Breast epithelium (tissue), 4 donors: ENCODE measurements around the gene H6PD. TPM values are rescaled to one million over a fixed set of nuclear protein-coding genes. Genes with fewer than 3 reads are reported as not detected.

ENCODE experiments used
- DNase-seq, 2 donors: peaks; one replicate each; pipeline ENCODE4 v3.0.0-alpha.2; 2019; ENCODE audit warnings: low spot score in 2 of 2
- H3K27ac ChIP-seq, 2 donors: fragments of 200-600 bp; sonication (generic) in 1 of 2; one replicate each; pipeline ENCODE4 v1.5.1; 2016 to 2019; ENCODE audit warnings: mild to moderate bottlenecking in 1 of 2
- H3K27me3 ChIP-seq, 2 donors: fragments of 200-600 bp; sonication (generic) in 1 of 2; one replicate each; pipeline versions ENCODE4 v1.5.1 to v1.6.0; 2017 to 2019; ENCODE audit warnings: control low read depth in 1 of 2, mild to moderate bottlenecking in 1 of 2
- H3K36me3 ChIP-seq: fragments of 200-600 bp; one replicate; pipeline ENCODE4 v1.5.1; 2019
- H3K4me1 ChIP-seq, 2 donors: fragments of 200-600 bp; sonication (generic); one replicate each; pipeline ENCODE4 v1.5.1; 2016 to 2019; ENCODE audit warnings: control low read depth in 1 of 2
- H3K4me3 ChIP-seq, 3 donors: fragments of 200-600 bp; sonication (generic); 1 replicate in 2 of 3; 2 replicates in 1 of 3; pipeline ENCODE4 v1.5.1; 2016 to 2019; ENCODE audit warnings: mild to moderate bottlenecking in 3 of 3, moderate library complexity in 2 of 3
- H3K9me3 ChIP-seq, 2 donors: fragments of 200-600 bp; sonication (generic) in 1 of 2; one replicate each; pipeline ENCODE4 v1.5.1; 2016 to 2019; ENCODE audit warnings: control low read depth in 1 of 2
- CTCF ChIP-seq, 3 donors: fragments of 450-650 bp; IDR thresholded peaks; one replicate each; pipeline ENCODE4 v1.5.1; 2016 to 2017; ENCODE audit warnings: antibody characterized with exemption in 3 of 3, mild to moderate bottlenecking in 3 of 3, moderate library complexity in 3 of 3
- POLR2A ChIP-seq: fragments of 450-650 bp; IDR thresholded peaks from one replicate; pipeline ENCODE4 v1.6.1; 2016; ENCODE audit warnings: antibody characterized with exemption, mild to moderate bottlenecking, moderate library complexity
- POLR2AphosphoS5 ChIP-seq, 3 donors: sonication (generic); formaldehyde crosslinking; IDR thresholded peaks; one replicate each; pipeline ENCODE4 v1.6.1; 2017; ENCODE audit warnings: antibody characterized with exemption in 3 of 3
- intact Hi-C: fragments of 100-400 bp; cut with DNase I; formaldehyde crosslinking; loops from one replicate; pipeline ENCODE4 v1.15.1; 2023; ENCODE audit warnings: low total_unique reads
- total RNA-seq, 3 donors: library from RNA; depleted of rRNA; stranded (reverse); fragments of >200 nt; gene quantifications; one replicate each; pipeline ENCODE4 v1.1.0, GENCODE V29; 2016

The H6PD gene
- total RNA-seq, 3 donors from 2014 or later: 46.4 to 77.4 (median 49.5) TPM

DNA sequence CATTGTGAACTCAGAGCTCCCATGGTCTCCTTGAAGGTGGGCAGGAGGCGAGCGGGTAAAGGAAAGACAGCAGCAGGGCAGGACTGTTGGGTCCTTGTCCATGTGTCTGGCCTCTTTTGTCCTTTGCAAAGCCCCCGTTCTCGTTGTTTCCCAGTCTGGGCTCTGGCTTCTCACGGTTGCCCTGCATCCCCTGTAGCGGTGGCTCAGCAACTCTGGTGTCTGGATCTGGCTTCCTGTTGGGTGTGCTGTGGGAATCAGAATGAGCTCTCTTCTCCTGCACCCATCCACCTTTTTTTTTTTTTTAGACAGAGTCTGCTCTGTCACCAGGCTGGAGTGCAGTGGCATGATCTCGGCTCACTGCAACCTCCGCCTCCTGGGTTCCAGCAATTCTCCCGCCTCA is 11.1 kb downstream of the H6PD start:
- intact Hi-C loops: no loop called here
- H3K4me3 ChIP-seq: no peak overlapping the region
- DNase-seq: no peak
- no peaks in the 10 kb centered on the region for H3K27me3 ChIP-seq
- no peak for TF ChIP-seq POLR2AphosphoS5 (IDR thresholded peaks at IDR 0.05)
- no peak for TF ChIP-seq POLR2A
- no peak for TF ChIP-seq CTCF (IDR thresholded peaks at IDR 0.05)
- no peaks in the 10 kb centered on the region for H3K36me3 ChIP-seq
- H3K9me3 ChIP-seq: no peaks in the 10 kb centered on the region
- H3K4me1 ChIP-seq: peaks cover 0 to 34% of the 10 kb centered on the region in 2 donors
- H3K27ac ChIP-seq: peak overlapping the region in 1 of 2 donors; percentile 77

- intact Hi-C loops: no loop called here
- no peak for DNase-seq
- no peak overlapping the region for H3K4me3 ChIP-seq
- H3K4me1 ChIP-seq: peaks cover 0 to 32% of the 10 kb centered on the region in 2 donors
- no peaks in the 10 kb centered on the region for H3K9me3 ChIP-seq
- H3K36me3 ChIP-seq: no peaks in the 10 kb centered on the region
- TF ChIP-seq POLR2AphosphoS5 (IDR thresholded peaks at IDR 0.05): no peak
- TF ChIP-seq CTCF (IDR thresholded peaks at IDR 0.05): no peak
- no peak for TF ChIP-seq POLR2A
- no peaks in the 10 kb centered on the region for H3K27me3 ChIP-seq
- no peak overlapping the region for H3K27ac ChIP-seq
Measured at GRCh38 chr1:9246215-9246614, 11.6 kb downstream of the H6PD start.

DNA sequence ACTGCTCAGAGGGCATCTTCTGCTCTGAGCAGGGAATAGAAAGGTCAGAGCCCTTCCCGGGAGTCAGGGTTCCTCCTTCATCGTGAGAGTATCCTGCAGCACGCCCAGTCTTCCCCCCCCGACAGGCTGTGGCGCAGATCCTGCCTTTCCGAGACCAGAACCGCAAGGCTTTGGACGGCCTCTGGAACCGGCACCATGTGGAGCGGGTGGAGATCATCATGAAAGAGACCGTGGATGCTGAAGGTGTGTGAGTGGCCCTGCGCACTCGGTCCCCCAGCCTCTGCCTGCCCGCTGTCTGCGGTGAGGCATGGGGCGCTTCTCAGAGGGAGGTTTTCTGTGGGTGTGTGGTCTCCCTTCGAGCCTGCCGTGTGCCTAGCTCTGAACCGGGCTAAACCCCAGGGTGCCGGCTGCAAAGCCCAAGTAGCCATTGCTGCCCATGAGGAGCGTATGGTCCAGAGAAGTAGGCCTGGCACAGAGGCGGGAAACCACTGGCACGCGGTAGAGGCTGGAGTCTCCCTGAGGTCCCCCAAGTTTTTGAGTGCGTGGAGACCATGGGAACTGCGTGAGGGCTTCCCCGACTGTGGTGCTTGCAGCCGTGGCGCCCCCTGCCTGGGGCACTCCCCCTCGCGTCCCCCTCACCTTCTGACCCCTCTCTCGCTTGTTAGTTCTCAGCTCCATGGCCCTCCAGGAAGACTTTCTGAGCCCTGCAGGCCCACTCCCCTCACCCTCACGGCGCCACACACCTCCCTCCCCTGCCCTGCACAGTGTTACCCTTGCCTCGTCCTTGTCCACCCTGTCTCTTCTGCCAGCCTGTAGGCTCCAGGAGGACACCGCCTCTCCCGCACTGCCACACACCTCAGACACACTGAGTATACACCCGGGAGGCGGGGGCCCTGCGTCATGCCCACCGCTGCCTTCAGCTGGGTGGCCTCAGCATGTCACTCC is 12.5 kb downstream of the H6PD start:
- H3K27me3 ChIP-seq: no peaks in the 10 kb centered on the region
- H3K4me3 ChIP-seq: no peak overlapping the region
- H3K27ac ChIP-seq: no peak overlapping the region
- TF ChIP-seq CTCF (IDR thresholded peaks at IDR 0.05) (no peak), POLR2A (no peak), POLR2AphosphoS5 (IDR thresholded peaks at IDR 0.05) (no peak)
- peaks cover 0 to 32% of the 10 kb centered on the region in 2 donors for H3K4me1 ChIP-seq
- no peaks in the 10 kb centered on the region for H3K9me3 ChIP-seq
- no peaks in the 10 kb centered on the region for H3K36me3 ChIP-seq
- no peak for DNase-seq
- intact Hi-C loops: no loop called here

DNA sequence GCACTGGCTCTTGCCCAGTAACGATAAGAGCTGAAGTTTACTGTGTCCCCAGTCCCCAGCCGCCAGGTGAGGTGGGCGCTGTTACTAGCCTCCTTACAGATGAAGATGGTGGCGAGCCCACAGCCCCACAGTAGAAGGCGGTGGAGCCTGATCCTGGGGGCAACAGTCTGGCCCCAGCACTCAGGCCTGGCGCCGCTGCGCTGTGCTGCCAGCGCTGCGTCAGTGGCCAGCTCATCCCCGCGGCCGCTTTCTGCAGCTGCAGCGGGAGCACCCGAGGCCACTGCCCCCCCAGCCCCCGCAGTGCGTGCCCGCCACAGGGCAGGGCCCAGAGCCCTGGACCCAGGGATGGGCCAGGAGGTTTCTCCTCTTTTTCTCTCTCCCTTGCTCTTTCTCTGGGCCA is 13.3 kb downstream of the H6PD start:
- H3K4me1 ChIP-seq: peaks cover 0 to 28% of the 10 kb centered on the region in 2 donors
- no peaks in the 10 kb centered on the region for H3K9me3 ChIP-seq
- no peak for DNase-seq
- H3K27ac ChIP-seq: peak overlapping the region in 1 of 2 donors; percentile 14
- intact Hi-C loops: no loop called here
- no peaks in the 10 kb centered on the region for H3K27me3 ChIP-seq
- H3K36me3 ChIP-seq: no peaks in the 10 kb centered on the region
- no peak overlapping the region for H3K4me3 ChIP-seq
- TF ChIP-seq POLR2AphosphoS5 (IDR thresholded peaks at IDR 0.05) (no peak), POLR2A (no peak), CTCF (IDR thresholded peaks at IDR 0.05) (no peak)
